Retina (tissue), 1 donor: ENCODE measurements around the gene FOXP1.

ENCODE experiments used
- DNase-seq: peaks from one replicate; pipeline ENCODE4 v3.0.0-alpha.2; 2016

The FOXP1 gene

GRCh38 chr3:71251156-71251775 lies 332.3 kb downstream of the FOXP1 start:
- no peak for DNase-seq

GRCh38 chr3:71250026-71250425 lies 333.5 kb downstream of the FOXP1 start:
- no peak for DNase-seq

- no peak for DNase-seq
Measured at GRCh38 chr3:71247958-71248335, 335.6 kb downstream of the FOXP1 start.

GRCh38 chr3:71247221-71247957 lies 336.1 kb downstream of the FOXP1 start:
- DNase-seq, result peak; percentile 57

- peak; percentile 64 for DNase-seq
Measured at GRCh38 chr3:71245971-71246880, 337.3 kb downstream of the FOXP1 start.

GRCh38 chr3:71244826-71245488 lies 338.6 kb downstream of the FOXP1 start:
- DNase-seq, result peak; percentile 33

- DNase-seq, result no peak
Measured at GRCh38 chr3:71244153-71244825, 339.2 kb downstream of the FOXP1 start.

- DNase-seq, result no peak
Measured at GRCh38 chr3:71243229-71243628, 340.3 kb downstream of the FOXP1 start.

- no peak for DNase-seq
Measured at GRCh38 chr3:71241981-71242560, 341.5 kb downstream of the FOXP1 start.

GRCh38 chr3:71241246-71241901 lies 342.2 kb downstream of the FOXP1 start:
- no peak for DNase-seq

GRCh38 chr3:71240034-71240433 lies 343.5 kb downstream of the FOXP1 start:
- DNase-seq, result no peak

- no peak for DNase-seq
Measured at GRCh38 chr3:71238355-71238757, 345.2 kb downstream of the FOXP1 start.

- no peak for DNase-seq
Measured at GRCh38 chr3:71237672-71238071, 345.9 kb downstream of the FOXP1 start.

GRCh38 chr3:71235846-71236245 lies 347.7 kb downstream of the FOXP1 start:
- DNase-seq, result no peak

- no peak for DNase-seq
Measured at GRCh38 chr3:71232895-71233294, 350.6 kb downstream of the FOXP1 start.

GRCh38 chr3:71232175-71232679 lies 351.3 kb downstream of the FOXP1 start:
- no peak for DNase-seq

GRCh38 chr3:71231680-71232079 lies 351.8 kb downstream of the FOXP1 start:
- DNase-seq, result no peak

- no peak for DNase-seq
Measured at GRCh38 chr3:71229905-71230657, 353.4 kb downstream of the FOXP1 start.

- no peak for DNase-seq
Measured at GRCh38 chr3:71228156-71228866, 355.2 kb downstream of the FOXP1 start.

- no peak for DNase-seq
Measured at GRCh38 chr3:71227270-71227661, 356.3 kb downstream of the FOXP1 start.
